NCI-H128 (cell line): ENCODE data around the gene TYSND1.
"Not testable (repeated sequence)": the region's sequence is repeated elsewhere in the genome, so short reads cannot be mapped to it uniquely, and the experiment has no call there.

Experiments used
- DNase-seq: peaks from one replicate; lab custom pipeline; 2025; ENCODE audit not compliant: unreplicated experiment; lab: John Stamatoyannopoulos, UW

TYSND1 gene

DNA sequence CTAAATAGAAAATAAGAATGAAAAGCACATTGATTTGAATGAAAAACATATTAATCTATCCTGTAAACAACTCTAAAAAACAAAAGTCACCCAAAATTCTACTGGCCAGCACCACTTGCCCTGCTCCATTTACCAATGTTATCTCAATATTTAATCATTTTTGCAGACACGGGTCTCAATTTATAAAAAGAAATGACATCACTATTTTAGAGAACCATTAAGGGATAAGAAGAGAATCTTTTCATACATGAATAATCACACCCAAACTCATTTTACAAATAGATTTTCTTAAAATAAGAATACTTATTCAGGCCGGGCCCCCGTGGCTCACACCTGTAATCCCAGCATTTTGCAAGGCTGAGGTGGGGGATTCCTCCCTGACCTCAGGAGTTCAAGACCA lies 19.9 kb upstream of the TYSND1 start:
- DNase-seq, result no peak

DNA sequence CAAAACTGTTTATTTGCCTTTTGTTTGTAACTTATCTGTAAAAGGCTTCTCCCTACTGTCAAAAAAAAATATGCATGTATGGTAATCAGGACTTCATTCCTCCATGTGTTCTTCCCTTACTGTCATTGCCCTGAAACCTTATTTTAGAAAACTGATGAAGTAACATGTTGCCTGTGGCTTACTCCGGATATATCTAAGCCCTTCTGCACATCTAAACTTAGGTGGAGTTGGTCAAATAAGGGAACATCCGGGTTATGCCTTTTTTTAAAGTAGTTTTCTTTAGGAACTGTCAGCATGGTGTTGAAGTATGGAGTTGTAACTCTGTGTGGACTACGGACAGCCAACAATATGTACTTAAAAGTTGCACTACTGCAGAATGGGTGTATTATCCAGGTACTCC lies 17.7 kb upstream of the TYSND1 start:
- DNase-seq, result no peak

DNA sequence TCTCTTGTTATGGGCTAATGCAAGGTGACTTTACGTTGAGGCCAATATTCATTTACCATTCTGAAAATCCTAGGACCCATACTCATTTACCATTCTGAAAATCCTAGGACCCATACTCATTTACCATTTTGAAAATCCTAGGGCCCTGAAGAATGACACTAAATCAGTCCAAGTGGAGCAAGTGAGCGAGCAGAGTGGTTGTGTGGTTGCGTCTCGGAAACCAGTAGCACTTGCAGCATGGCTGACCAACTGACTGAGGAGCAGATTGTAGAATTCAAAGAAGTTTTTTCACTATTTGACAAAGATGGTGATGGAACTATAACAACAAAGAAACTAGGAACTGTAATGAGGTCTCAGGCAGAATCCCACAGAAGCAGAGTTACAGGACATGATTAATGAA lies 16.9 kb upstream of the TYSND1 start:
- no peak for DNase-seq

DNA sequence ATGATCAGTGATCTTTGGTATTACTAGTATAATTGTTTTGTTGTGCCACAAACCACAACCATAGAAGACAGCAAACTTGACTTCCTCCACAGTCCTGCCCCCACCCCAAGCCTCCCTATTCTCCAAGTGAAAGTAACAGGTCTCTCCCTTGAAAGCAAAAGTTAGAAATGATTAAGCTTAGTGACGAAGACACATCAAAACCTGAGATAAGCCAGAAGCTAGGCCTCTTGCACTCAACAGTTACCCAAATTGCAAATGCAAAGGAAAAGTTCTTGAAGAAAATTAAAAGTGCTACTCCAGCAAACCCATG lies 16.3 kb upstream of the TYSND1 start:
- no peak for DNase-seq

DNA sequence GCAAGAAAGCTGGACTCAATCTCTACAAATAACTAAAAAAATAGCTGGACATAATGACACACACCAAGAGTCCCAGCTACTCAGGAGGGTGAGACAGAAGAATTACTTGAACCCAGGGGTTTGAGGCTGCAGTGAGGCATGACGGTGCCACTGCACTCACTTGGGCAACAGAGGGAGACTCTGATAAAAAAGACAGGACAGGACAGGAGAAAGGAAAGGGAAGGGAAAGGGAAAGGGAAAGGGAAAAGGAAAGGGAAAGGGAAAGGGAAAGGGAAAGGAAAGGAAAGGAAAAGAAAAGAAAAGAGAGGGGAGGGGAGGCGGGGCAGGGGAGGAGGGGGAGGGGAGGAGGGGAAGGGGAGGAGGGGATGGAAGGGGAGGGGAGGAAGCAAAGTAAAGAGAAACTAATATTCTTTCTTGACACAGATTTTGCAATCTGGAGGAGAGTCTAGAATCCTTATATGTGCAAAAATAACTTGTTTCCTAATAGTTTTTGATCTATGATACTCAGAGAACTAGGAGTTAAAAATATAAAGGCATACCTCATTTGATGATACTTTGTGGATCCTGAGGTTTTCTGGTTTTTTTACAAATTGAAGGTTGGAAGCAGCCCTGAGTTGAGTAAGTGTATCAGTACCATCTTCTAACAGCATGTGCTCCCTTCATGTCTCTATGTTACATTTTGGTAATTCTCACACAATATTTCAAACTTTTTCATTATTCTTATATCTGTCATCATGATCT lies 15.8 kb upstream of the TYSND1 start:
- no peak for DNase-seq

DNA sequence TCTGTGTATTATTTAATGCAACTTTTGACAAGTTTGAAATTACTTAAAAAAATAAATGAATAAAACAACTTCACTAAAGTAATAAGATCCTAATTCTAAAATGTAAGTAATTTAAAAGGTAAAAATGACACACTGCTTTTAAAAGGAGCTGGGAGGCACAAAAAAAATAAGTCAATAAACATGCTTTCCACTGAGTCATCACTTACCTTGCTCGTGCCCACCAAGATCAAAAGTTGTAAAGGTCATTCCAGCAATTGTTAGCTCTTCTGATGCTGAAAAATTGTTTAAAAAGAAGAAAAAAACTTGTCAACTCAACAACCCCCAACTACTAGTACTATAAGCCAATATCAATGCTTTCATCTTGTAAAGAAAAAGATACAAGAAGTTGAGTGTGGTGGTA lies 14.3 kb upstream of the TYSND1 start:
- no peak for DNase-seq

DNA sequence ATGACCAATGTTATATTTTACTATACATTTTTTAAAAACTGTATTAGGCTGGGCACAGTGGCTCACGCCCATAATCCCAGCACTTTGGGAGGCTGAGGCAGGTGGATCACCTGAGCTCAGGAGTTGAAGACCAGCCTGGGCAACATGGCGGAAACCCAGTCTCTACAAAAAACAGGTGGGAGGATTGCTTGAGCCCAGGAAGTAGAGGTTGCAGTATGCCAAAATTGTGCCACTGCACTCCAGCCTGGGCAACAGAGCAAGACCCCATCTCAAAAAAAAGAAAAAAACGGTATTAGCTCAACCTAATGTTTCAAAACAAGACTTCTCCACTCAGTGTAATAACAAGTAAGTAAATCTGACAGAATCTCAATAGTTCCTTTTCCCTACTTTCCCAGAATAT lies 12.9 kb upstream of the TYSND1 start:
- DNase-seq, result not testable (repeated sequence)

DNA sequence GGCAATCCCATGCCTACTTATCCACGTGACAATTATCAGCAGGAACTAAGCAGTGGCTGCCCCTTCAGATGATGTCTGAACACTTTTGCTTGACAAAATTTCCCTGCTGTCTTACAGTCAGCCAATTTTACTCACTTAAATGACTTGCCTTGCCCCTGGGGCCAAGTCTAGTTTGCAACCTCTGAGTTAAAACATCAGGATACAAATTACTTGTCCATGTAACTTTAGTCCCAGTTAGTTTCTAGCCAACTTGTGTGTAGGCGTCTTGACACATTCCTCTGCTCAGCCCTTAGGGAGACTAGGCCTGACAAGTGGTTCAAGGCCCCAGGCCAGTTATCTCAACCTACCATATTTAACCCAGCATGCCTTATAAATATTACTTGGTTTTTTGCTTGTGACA lies 11.6 kb upstream of the TYSND1 start:
- no peak for DNase-seq

DNA sequence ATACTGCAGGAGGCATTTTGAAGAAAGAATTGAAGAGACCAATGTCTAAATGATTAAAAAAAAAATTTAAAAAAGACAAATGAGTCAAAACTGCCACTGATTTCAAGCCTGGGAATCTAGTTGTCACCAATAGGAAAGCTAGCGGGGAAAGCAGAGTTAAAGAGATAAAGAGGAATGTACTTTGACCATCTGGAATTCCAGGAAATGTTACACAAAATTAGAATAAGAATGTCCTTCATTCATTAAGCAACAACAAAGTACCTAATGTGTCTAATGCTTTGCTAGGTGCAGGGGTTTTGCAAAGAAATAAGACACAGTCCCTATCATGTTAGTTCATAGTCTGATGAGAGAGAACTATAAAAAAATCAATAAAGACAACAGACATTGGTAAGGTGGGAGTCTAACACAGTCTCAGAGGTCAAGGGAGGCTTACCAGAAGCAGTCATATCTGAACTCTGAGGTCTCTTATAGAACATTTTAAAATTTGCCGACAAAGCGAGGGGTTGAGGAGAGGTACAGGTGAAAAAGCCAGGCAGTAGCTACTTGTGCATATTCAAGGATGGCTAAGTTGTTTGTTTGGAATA lies 8.8 kb upstream of the TYSND1 start:
- DNase-seq, result no peak

DNA sequence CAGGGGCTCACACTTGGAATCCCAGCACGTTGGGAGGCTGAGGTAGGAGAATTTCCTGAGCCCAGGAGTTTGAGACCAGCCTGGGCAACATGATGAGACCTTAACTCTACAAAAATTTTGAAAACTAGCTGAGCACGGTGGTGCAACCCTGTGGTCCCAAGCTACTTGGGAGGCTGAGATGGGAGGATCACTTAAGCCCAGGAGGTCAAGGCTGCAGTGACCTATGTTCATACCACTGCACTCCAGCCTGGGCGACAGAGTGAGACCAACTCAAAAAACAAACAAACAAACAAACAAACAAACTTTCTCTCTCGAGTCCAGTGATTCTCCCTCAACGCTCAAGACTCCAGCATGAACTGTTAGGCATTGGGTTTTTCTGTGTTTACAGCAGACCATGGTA lies 2.0 kb upstream of the TYSND1 start:
- no peak for DNase-seq

DNA sequence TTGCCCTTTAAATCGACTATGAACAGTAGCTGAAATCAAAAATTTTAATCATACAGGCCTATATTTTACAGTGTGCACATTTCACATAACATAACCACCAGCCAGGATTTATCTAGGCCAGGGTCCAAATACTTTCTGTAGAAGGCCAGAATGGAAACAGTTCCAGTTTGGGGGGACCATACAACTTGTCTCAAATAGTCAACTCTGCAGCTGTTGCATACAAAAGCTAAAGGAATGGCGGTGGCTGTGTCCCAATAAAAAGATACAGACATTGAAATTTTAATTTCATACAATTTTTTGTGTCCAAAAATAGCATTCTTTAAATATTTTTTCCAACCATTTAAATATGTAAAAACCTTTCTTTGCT lies 742 bp upstream of the TYSND1 start:
- DNase-seq, result no peak

DNA sequence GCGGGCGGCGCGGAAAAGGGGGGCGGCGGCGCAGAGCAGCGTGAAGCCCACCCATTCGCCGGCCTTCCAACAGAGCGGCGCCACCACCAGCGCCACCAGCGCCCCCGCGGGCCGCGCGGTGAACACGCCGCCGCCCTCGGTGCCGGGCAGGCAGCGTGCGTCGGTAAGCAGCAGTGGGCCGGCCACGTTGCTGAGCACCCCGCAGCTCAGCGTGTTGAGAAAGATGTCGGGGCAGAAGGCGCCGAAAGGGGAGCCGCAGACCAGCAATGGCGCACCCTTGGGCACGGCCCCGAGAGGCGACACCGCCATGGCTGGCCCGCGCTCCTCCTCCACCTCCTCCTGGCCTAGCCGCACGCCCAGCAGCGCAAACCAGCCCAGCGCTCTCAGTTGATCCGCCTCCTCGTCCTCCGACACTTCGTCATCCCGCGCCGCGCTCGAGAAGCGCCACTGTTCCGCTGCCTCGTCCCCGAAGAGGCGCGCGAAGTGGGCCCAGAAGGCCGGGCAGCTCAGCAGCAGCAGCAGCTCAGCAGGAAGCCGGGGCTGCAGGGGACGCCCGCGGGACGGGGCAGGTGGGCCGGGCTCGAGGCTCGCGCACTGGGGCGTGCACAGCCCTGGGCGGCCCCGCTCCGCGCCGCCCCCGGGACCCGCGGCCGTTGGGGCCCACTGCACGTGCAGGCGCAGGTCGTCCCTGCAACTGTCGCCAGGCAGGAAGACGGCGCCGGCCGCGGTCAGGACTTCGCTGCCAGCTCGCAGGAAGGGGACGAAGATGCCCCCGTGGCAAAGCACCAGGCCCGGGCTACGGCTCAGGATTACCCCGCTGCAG lies 623 bp downstream of the TYSND1 start:
- DNase-seq, result no peak

DNA sequence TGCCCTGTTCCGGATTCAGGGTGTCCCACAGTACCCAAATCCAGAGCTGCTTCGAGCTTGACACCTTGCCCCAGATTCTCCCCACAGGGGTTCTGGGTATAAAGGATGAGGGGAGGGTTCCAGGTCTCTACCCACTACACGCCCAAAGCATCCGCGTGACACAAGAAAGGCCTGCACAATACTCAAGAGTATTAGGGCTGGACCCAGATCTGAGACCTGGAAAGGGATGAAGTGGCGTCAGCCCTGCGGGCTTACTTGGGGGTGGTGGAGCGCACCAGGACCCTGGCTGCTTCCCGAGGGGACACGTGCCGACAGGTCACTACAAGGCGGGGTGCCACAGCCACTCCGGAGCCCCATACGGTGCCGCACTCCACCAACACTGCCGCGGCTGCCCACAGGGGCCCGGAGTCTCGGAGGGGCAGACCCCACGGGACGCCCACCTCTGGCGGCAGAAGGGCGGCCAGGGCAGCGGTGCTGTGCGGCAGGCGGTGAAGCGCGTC lies 1.3 kb downstream of the TYSND1 start:
- no peak for DNase-seq

DNA sequence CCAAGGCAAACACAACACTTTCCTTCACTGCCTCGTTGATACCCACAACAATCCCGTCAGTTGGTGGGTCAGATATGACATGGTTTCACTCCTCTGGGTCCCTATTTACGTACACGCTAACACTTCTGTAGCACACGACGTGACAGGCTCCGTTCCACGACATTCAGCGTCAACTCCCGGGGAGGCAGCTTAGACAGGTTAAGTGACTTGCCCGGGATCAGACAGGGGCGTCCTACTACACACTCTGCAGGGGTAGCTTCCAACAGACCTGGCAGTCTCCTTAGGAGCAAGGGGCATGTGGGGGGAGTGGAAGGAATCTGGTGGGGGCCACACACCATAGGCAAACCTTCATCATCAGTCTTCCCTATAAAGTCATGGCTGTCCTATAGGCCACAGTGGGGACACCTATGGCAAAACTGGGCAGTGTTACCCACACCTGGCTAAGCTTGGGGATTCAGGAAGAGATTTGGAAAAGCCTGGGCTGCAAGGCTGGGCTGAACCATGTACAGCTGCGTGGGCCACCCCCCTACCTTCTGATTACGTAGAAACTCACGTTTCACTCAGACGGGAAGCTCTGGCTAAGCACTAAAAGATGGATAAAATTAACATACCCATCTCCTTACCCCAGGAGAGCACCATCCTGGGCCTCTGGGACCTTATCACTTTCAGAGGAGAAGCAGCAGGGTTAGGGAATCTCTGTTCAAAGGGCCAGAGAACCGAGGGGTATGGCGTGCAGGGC lies 2.0 kb downstream of the TYSND1 start:
- no peak for DNase-seq

DNA sequence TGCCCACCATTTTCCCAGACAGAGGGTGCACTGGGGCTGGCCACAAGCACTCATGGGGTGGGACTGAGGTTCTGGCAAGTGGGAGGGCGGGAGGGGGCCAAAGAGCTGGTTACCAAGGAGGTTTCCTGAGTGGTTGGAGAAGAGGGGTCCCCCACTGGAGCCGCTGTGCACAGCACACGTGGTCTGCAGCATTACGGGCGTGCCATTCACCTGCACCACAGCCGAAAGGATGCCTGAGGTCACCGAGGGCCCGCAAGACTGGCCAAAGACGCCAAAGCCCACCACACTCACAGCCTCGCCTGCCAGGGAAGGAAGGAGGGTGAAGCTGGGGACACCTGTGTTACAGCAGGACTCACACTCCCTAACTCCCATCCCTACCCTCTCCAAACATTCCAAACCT lies 3.9 kb downstream of the TYSND1 start:
- no peak for DNase-seq

DNA sequence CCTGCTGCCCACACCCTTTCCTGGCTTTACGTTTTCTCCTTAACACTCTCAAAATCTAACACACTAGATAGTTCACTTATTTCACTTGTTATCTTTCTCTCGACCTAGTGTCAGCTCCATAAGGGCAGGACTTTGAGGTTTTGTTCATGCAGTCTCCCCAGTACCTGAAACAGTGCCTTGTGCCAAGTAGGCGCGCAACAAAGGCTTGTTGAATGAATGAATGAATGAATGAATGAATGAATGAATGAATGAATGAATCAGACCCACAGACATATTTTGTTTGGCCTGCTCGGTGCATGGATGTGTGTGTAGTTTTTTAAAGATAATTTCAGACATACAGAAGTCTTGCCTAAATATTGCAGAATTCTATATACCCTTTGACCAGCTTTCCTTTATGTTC lies 6.2 kb downstream of the TYSND1 start:
- no peak for DNase-seq

DNA sequence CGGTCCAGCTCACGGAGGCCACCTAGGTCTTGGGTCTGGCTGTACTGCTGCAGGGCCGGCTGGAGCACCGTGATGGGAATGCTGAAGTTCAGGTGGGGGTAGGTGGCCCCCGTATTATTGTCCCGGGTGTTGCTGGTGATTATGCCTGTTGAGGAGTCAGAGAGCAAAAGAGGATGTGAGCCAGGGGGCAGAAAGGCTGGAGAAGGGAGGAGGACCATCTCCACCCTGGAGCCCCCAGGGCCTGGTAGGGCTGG lies 6.6 kb downstream of the TYSND1 start:
- no peak for DNase-seq

DNA sequence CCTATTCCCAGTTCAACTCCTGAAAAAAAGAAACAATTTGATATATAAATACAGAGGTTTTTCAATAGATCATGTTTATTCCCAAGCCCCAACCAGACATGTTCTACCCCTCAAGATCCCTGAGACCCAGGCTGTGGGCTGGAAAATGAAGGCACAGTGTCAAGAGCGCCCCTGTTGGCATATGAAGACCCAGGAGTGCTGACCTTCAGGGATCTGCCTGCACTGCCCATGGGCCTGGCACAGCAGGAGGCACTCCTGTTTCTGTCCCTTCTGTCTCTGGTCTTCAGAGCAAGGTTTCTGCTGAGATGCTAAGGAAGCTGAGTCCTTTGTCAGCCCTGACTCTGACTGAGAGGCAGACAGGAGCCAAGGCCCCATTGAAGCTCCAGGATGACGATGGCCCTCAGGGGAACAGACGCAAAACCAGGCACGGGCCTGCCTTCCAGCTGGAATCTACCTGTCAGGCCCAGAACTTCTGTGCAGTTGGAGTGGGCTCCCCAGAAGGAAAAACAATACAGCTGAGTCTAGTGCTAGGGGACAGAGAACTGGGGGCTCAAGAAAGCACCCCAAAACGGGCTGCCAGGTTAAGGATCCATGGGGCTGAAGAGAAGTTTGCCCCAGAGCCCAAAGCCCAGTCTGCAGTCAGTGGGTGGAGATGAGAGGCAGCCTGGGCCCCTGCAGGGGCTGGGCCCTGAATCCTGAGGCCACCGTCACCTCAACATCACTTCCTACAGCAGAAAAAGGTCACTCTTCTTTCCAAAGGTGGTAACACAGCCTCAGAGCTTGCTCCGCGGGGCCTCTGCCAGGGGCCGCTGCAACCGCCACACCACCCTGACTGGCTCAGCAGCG lies 7.1 kb downstream of the TYSND1 start:
- DNase-seq, result no peak

DNA sequence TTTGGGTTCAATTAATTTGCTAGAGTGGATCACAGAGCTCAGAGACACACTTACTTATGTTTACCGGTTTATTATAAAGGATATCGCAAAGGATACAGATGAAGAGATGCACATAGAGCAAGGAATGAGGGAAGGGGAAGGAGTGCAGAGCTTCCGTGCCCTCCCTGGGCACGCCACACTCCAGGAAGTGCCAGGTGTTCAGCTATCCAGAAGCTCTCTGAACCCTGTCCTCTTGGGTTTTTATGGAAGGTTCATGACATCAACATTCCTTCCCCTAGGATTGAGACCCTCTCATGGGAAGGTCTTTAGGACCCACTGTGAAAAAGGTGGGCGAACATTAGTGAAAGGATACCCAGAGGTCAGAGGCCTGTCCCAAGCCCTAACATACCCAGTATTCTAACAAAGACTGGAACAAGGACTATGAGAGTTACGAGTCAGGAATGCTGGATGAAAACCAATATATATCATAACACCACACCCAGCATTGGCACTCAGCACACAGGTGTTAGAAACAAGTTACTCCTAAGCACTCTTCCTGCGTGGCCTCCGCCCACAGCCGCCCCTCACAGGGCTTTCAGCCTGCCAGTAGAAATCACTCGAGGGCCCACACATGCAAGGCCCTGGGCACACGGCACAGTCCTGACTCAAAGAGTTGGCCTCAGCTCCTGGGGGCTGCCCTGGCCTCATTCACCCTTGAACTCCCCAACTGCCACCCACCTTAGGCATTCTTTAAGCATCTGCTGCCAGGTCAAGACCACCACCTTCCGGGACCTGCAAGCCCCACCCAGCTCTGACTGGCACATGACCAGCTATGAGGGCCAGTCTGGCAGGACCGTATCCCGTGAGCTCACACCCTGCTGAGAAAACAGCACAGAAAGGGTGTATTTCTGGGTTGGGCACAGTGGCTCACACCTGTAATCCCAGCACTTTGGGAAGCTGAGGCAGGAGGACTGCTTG lies 8.3 kb downstream of the TYSND1 start:
- DNase-seq, result no peak

DNA sequence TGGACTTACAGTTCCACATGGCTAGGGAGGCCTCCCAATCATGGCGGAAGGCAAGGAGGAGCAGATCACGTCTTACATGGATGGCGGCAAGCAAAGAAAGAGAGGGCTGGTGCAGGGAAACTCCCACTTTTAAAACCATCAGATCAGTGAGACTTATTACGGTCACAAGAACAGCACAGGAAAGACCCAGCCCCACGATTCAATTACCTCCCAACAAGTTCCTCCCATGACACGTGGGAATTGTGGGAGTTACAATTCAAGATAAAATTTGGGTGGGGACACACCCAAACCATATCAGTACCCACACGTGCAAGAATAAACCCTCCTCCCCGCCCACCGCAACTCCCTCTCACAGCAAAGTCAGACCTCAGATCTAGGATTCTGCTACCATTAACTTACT lies 9.4 kb downstream of the TYSND1 start:
- DNase-seq, result no peak
